ENCODE data around the gene PPHLN1.

GRCh38 chr12:42386308-42386707, 60.3 kb downstream of the PPHLN1 start:
- TF ChIP-seq CTCF (IDR thresholded peaks at IDR 0.05) (no peak), POLR2A (IDR thresholded peaks at IDR 0.05) (no peak)

All from Peyer's patch (tissue), 4 donors.